Measurements from ENCODE around the gene CNTNAP5.

Gene CNTNAP5

GRCh38 chr2:124838406-124838805 is 813.3 kb downstream of the CNTNAP5 start:
- TF ChIP-seq POLR2A (IDR thresholded peaks at IDR 0.05; ENCODE audit: extremely low read depth, insufficient read length) (no peak), CTCF (IDR thresholded peaks at IDR 0.05; ENCODE audit: low read depth, low read length) (no peak), MAX (IDR thresholded peaks at IDR 0.05; ENCODE audit: low read depth, low read length) (no peak), MYC (IDR thresholded peaks at IDR 0.05; ENCODE audit: low read depth, low read length) (no peak)
- DNase-seq (ENCODE audit: low read depth) = no peak
- H3K4me3 ChIP-seq (ENCODE audit: low read depth, low read length) = no peak overlapping the region

DNA sequence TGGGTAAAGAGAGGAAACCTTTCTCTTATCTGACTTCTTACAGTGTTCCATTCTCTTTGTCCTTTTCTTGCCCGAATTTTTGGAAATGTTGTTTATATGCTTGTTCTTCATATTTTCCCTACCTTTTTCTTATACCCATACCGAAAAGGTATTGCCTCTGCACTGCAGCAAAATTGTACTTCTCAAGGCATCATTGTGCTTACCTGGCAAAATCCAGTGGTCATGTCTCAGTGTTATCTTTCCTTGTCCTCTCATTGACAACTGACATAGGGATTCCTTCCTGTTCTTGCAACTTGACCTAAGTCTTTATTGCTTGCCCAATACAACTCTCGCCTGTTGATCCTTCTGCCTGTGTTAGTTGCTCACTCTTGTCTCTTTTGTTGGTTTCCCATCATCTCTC is 842.2 kb downstream of the CNTNAP5 start:
- TF ChIP-seq MYC (IDR thresholded peaks at IDR 0.05; ENCODE audit: low read depth, low read length) (no peak), MAX (IDR thresholded peaks at IDR 0.05; ENCODE audit: low read depth, low read length) (no peak), POLR2A (IDR thresholded peaks at IDR 0.05; ENCODE audit: extremely low read depth, insufficient read length) (no peak), CTCF (IDR thresholded peaks at IDR 0.05; ENCODE audit: low read depth, low read length) (no peak)
- DNase-seq (ENCODE audit: low read depth) = no peak
- no peak overlapping the region for H3K4me3 ChIP-seq (ENCODE audit: low read depth, low read length)

DNA sequence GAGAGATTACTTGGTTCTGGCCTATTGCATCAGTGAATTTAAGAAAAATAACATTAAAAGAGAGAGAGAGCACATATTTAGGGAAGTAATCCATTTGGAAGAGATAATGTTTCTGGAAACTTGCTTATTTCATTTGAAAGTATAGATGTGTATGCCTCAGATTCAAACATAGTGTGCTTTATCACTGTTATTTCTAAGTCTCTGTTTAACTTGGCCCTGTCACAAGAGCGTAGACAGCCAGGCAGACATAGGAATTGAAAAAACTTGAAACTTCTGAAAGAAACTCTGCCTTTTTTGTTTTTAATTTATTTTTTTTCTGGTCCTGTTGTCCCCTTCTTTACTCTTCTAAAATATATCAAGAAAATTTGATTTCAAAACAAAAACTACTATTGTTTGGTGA is 849.1 kb downstream of the CNTNAP5 start:
- DNase-seq (ENCODE audit: low read depth) = no peak
- TF ChIP-seq MAX (IDR thresholded peaks at IDR 0.05; ENCODE audit: low read depth, low read length) = no peak
- no peak for TF ChIP-seq MYC (IDR thresholded peaks at IDR 0.05; ENCODE audit: low read depth, low read length)
- no peak for TF ChIP-seq POLR2A (IDR thresholded peaks at IDR 0.05; ENCODE audit: extremely low read depth, insufficient read length)
- no peak for TF ChIP-seq CTCF (IDR thresholded peaks at IDR 0.05; ENCODE audit: low read depth, low read length)
- H3K4me3 ChIP-seq (ENCODE audit: low read depth, low read length) = no peak overlapping the region

DNA sequence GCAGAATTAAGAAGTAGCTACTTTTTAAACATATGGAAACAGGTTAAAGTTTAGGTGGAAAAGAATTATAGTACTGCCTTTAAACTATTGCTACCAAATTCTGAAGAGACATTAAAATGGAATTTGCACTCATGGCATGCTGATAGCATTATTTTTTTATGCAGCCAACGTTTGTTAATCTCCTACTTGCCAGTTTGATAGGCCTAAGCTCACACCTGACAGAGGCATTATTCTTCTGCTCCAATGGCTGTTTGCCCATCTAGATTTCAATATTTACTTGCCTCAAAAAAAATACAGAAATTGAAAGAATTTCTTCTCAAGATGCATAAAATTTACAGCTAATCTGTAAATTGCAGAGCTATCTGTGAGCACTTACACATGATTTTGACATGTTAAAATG is 849.6 kb downstream of the CNTNAP5 start:
- TF ChIP-seq MYC (IDR thresholded peaks at IDR 0.05; ENCODE audit: low read depth, low read length) = no peak
- no peak for TF ChIP-seq CTCF (IDR thresholded peaks at IDR 0.05; ENCODE audit: low read depth, low read length)
- no peak for TF ChIP-seq POLR2A (IDR thresholded peaks at IDR 0.05; ENCODE audit: extremely low read depth, insufficient read length)
- no peak for TF ChIP-seq MAX (IDR thresholded peaks at IDR 0.05; ENCODE audit: low read depth, low read length)
- no peak for DNase-seq (ENCODE audit: low read depth)
- no peak overlapping the region for H3K4me3 ChIP-seq (ENCODE audit: low read depth, low read length)

GRCh38 chr2:124875627-124876244 is 850.6 kb downstream of the CNTNAP5 start:
- DNase-seq (ENCODE audit: low read depth) = no peak
- no peak for TF ChIP-seq POLR2A (IDR thresholded peaks at IDR 0.05; ENCODE audit: extremely low read depth, insufficient read length)
- no peak for TF ChIP-seq CTCF (IDR thresholded peaks at IDR 0.05; ENCODE audit: low read depth, low read length)
- TF ChIP-seq MYC (IDR thresholded peaks at IDR 0.05; ENCODE audit: low read depth, low read length) = no peak
- no peak for TF ChIP-seq MAX (IDR thresholded peaks at IDR 0.05; ENCODE audit: low read depth, low read length)
- H3K4me3 ChIP-seq (ENCODE audit: low read depth, low read length) = no peak overlapping the region
